ENCODE data around the gene ATF5. TPM values are rescaled to one million over a fixed set of nuclear protein-coding genes. Genes with fewer than 3 reads are reported as not detected.
A peak's percentile ranks its signal among the peaks of the same experiment; 100 is the strongest.
"Not testable (repeated sequence)": the region's sequence is repeated elsewhere in the genome, so short reads cannot be mapped to it uniquely, and the experiment has no call there.

Gene ATF5
- total and polyA plus RNA-seq, 2 of the 13 experiments (the other 11 are each of a cell fraction or from before 2014, with no cell fraction given), result 5.2 to 10.3 TPM

GRCh38 chr19:49924004-49924880 is 4.8 kb upstream of the ATF5 start (continued):
- peak in 1 of 2 experiments; percentile 86; a peak in 2 of 4 replicates for TF ChIP-seq ATF4 (CRISPR knock-in tag; IDR thresholded peaks at IDR 0.05)

GRCh38 chr19:49924881-49925210 is 4.2 kb upstream of the ATF5 start:
- H3K4me3 ChIP-seq (replicated peaks in 1 of 3; ENCODE audit: insufficient read depth in 1 of 3, low read depth in 2 of 3, low read length in 3 of 3); DNase-seq (ENCODE audit: low spot score); H3K9me3 ChIP-seq (ENCODE audit: low read length); H3K4me2 ChIP-seq (ENCODE audit: low read depth, low read length); intact Hi-C loops (cut with micrococcal nuclease; ENCODE audit: unreplicated experiment); FAIRE-seq; ATAC-seq; BruUV-seq (replicated peaks); H3K27ac ChIP-seq (ENCODE audit: extremely low read length, insufficient read depth, low read length); CTCF ChIA-PET (ENCODE audit: low intra/inter-chr PET ratio, low total read pairs); in situ Hi-C loops (cut with HindIII; ENCODE audit: extremely low pct_ligation_motif_present, low pct_unique_long_range_greater_than_20kb); H4K20me1 ChIP-seq (ENCODE audit: insufficient read depth, low read length); POLR2A ChIA-PET; H3K9ac ChIP-seq (ENCODE audit: insufficient read depth, low read depth, low read length); H3K27me3 ChIP-seq (ENCODE audit: control insufficient read depth in 1 of 2, insufficient read depth in 2 of 2, low read length in 2 of 2); H2AFZ ChIP-seq (ENCODE audit: low read length): not testable (repeated sequence)
- Histone ChIP-seq H3K36me3 (replicated peaks in 1 of 2; ENCODE audit: control insufficient read depth in 1 of 2, insufficient read depth in 2 of 2, low read length in 2 of 2) (peaks cover 14 to 44% of the 10 kb centered on the region in 2 experiments; a peak in 4 of 5 replicates), H3K79me2 (ENCODE audit: insufficient read depth, low read length) (peaks cover 68% of the 10 kb centered on the region), H3K4me1 (ENCODE audit: insufficient read depth, low read length) (peaks cover 26% of the 10 kb centered on the region)
- WGBS (ENCODE audit: low lambda C conversion rate), result 98% methylated on average over 13 of the region's 13 CpGs

GRCh38 chr19:49925486-49925885 is 3.5 kb upstream of the ATF5 start:
- H3K9me3 ChIP-seq (ENCODE audit: low read length), result no peaks in the 10 kb centered on the region
- no peak overlapping the region for H3K4me3 ChIP-seq (replicated peaks in 1 of 3; ENCODE audit: insufficient read depth in 1 of 3, low read depth in 2 of 3, low read length in 3 of 3)
- ATAC-seq, result no peak
- intact Hi-C loops (cut with micrococcal nuclease; ENCODE audit: unreplicated experiment) (no loop called here), in situ Hi-C loops (cut with HindIII; ENCODE audit: extremely low pct_ligation_motif_present, low pct_unique_long_range_greater_than_20kb) (no loop called here)
- H3K27ac ChIP-seq (ENCODE audit: extremely low read length, insufficient read depth, low read length), result no peak overlapping the region
- no peak for FAIRE-seq
- H2AFZ ChIP-seq (ENCODE audit: low read length), result no peak overlapping the region
- DNase-seq (ENCODE audit: low spot score), result no peak
- no peak overlapping the region for H3K9ac ChIP-seq (ENCODE audit: insufficient read depth, low read depth, low read length)
- H3K4me2 ChIP-seq (ENCODE audit: low read depth, low read length), result 0 out of 2 replicates have a peak overlapping the region, but pooled peaks have one; percentile 1
- BruUV-seq (replicated peaks), result no TSS peak
- peaks cover 14 to 44% of the 10 kb centered on the region in 2 experiments; a peak in 4 of 5 replicates for H3K36me3 ChIP-seq (replicated peaks in 1 of 2; ENCODE audit: control insufficient read depth in 1 of 2, insufficient read depth in 2 of 2, low read length in 2 of 2)
- CTCF ChIA-PET (ENCODE audit: low intra/inter-chr PET ratio, low total read pairs), result no interaction called here
- H3K79me2 ChIP-seq (ENCODE audit: insufficient read depth, low read length), result peaks cover 64% of the 10 kb centered on the region
- peaks cover 2% of the 10 kb centered on the region; the same call in 1 of the 2 replicates for H4K20me1 ChIP-seq (ENCODE audit: insufficient read depth, low read length)
- 91% methylated on average over 5 of the region's 5 CpGs for WGBS (ENCODE audit: low lambda C conversion rate)
- POLR2A ChIA-PET, result no interaction called here
- no peaks in the 10 kb centered on the region; a peak in 1 of 5 replicates for H3K27me3 ChIP-seq (ENCODE audit: control insufficient read depth in 1 of 2, insufficient read depth in 2 of 2, low read length in 2 of 2)
- peaks cover 27% of the 10 kb centered on the region for H3K4me1 ChIP-seq (ENCODE audit: insufficient read depth, low read length)
- no peak for TF ChIP-seq PHF5A (CRISPR knock-in tag; IDR thresholded peaks at IDR 0.05; ENCODE audit: low read depth, unreplicated experiment)
- TF ChIP-seq RCOR2 (CRISPR knock-in tag; IDR thresholded peaks at IDR 0.05), result no peak
- TF ChIP-seq SP1 (IDR thresholded peaks at IDR 0.05), result no peak
- no peak for TF ChIP-seq SP1 (CRISPR knock-in tag; IDR thresholded peaks at IDR 0.05)
- TF ChIP-seq SRF (IDR thresholded peaks at IDR 0.05; ENCODE audit: low read depth, low read length), result no peak
- no peak for TF ChIP-seq RXRB (CRISPR knock-in tag; IDR thresholded peaks at IDR 0.05; ENCODE audit: borderline replicate concordance)
- no peak for TF ChIP-seq LCORL (IDR thresholded peaks at IDR 0.05)
- no peak for TF ChIP-seq LCORL (CRISPR knock-in tag; IDR thresholded peaks at IDR 0.05)
- no peak for TF ChIP-seq MIER2 (CRISPR knock-in tag; IDR thresholded peaks at IDR 0.05)
- TF ChIP-seq, protein P1, sequence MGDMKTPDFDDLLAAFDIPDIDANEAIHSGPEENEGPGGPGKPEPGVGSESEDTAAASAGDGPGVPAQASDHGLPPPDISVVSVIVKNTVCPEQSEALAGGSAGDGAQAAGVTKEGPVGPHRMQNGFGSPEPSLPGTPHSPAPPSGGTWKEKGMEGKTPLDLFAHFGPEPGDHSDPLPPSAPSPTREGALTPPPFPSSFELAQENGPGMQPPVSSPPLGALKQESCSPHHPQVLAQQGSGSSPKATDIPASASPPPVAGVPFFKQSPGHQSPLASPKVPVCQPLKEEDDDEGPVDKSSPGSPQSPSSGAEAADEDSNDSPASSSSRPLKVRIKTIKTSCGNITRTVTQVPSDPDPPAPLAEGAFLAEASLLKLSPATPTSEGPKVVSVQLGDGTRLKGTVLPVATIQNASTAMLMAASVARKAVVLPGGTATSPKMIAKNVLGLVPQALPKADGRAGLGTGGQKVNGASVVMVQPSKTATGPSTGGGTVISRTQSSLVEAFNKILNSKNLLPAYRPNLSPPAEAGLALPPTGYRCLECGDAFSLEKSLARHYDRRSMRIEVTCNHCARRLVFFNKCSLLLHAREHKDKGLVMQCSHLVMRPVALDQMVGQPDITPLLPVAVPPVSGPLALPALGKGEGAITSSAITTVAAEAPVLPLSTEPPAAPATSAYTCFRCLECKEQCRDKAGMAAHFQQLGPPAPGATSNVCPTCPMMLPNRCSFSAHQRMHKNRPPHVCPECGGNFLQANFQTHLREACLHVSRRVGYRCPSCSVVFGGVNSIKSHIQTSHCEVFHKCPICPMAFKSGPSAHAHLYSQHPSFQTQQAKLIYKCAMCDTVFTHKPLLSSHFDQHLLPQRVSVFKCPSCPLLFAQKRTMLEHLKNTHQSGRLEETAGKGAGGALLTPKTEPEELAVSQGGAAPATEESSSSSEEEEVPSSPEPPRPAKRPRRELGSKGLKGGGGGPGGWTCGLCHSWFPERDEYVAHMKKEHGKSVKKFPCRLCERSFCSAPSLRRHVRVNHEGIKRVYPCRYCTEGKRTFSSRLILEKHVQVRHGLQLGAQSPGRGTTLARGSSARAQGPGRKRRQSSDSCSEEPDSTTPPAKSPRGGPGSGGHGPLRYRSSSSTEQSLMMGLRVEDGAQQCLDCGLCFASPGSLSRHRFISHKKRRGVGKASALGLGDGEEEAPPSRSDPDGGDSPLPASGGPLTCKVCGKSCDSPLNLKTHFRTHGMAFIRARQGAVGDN (CRISPR knock-in tag; IDR thresholded peaks at IDR 0.05), result no peak
